ENCODE measurements around the gene RNF115.
"Not testable (repeated sequence)": the region's sequence is repeated elsewhere in the genome, so short reads cannot be mapped to it uniquely, and the experiment has no call there.

RNF115 gene

GRCh38 chr1:145726193-145726592 is 97.7 kb downstream of the RNF115 start:
- DNase-seq, result not testable (repeated sequence)

GRCh38 chr1:145720878-145721671 is 102.8 kb downstream of the RNF115 start:
- peak; percentile 62 for DNase-seq

- no peak for DNase-seq
These were observed 103.4 kb downstream of the RNF115 start for GRCh38 chr1:145720556-145720877.

GRCh38 chr1:145719230-145720079 is 104.4 kb downstream of the RNF115 start, which contains the start of gene CD160:
CD160 (plus strand) TSS chr1:145719499; CDS start chr1:145728328, 8,829 bp downstream.
- DNase-seq, result no peak

- DNase-seq, result not testable (repeated sequence)
These were observed 105.4 kb downstream of the RNF115 start for GRCh38 chr1:145718465-145718864.

- no peak for DNase-seq
These were observed 106.1 kb downstream of the RNF115 start for GRCh38 chr1:145717833-145718232.

GRCh38 chr1:145716641-145717345 is 107.1 kb downstream of the RNF115 start:
- DNase-seq, result no peak

GRCh38 chr1:145714524-145715111 is 109.3 kb downstream of the RNF115 start:
- no peak for DNase-seq

GRCh38 chr1:145711213-145711651 is 112.7 kb downstream of the RNF115 start:
- no peak for DNase-seq

GRCh38 chr1:145710291-145711027 is 113.4 kb downstream of the RNF115 start:
- no peak for DNase-seq

- no peak for DNase-seq
These were observed 115.8 kb downstream of the RNF115 start for GRCh38 chr1:145708063-145708462.

GRCh38 chr1:145707183-145707867 is 116.6 kb downstream of the RNF115 start, which contains the start of gene PDZK1:
PDZK1 (minus strand) TSS chr1:145707368; CDS start chr1:145688021, 19,347 bp downstream.
- no peak for DNase-seq

- DNase-seq, result no peak
These were observed 117.7 kb downstream of the RNF115 start for GRCh38 chr1:145706086-145706664.

- no peak for DNase-seq
These were observed 118.3 kb downstream of the RNF115 start for GRCh38 chr1:145705622-145706021.

GRCh38 chr1:145702826-145703225 is 121.1 kb downstream of the RNF115 start:
- no peak for DNase-seq

- DNase-seq, result no peak
These were observed 121.8 kb downstream of the RNF115 start for GRCh38 chr1:145702052-145702451.

GRCh38 chr1:145701306-145701862 is 122.5 kb downstream of the RNF115 start:
- DNase-seq, result no peak

- DNase-seq, result no peak
These were observed 127.3 kb downstream of the RNF115 start for GRCh38 chr1:145696630-145696960.

GRCh38 chr1:145695821-145696629 is 127.9 kb downstream of the RNF115 start:
- no peak for DNase-seq

Measured in CD4-positive, alpha-beta T cell treated with Interferon gamma for 1 hour (primary cell).